ENCODE data around the gene AGPS. TPM values are rescaled to one million over a fixed set of nuclear protein-coding genes. Genes with fewer than 3 reads are reported as not detected.

The AGPS gene
- total and polyA plus RNA-seq, 2 of the 13 experiments (the other 11 are each of a cell fraction or from before 2014, with no cell fraction given), result 39.4 to 99.0 TPM

DNA sequence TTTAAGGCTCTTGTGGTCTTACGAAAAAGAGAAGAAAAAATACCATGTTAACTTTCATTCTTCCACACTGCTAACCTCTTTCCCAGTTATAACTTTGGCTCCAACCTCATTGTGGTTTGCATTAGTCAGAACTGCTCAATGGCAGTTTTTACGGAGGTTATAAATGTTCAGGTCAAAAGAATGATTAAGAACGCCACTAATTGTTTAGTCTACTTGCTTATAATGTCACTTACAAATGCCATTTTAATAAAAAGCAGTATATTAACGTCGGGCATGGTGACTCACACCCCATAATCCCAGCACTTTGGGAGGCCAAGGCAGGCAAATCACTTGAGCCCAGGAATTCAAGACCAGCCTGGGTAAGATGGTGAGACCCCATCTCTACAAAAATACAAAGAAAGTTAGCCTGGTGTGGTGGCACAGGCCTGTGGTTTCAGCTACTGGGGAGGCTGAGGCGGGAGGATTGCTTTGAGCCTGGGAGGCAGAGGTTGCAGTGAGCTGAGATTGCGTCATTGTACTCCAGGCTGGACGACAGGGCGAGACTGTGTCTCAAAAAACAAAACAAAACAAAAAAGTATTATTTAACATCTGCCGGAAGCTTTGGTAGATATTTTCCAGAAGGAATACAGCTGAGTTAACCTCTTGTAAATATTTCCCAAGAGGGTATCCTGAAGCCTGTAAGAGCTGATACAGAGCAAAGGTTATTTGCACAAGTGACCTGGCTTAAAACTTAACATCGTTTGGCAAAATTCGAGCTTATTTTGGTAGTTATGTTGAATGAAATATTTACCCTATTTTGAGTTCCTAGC lies 5.1 kb downstream of the AGPS start (continued):
- TF ChIP-seq ZNF772 (CRISPR knock-in tag; IDR thresholded peaks at IDR 0.05) (peak; percentile 96), MED1 (CRISPR knock-in tag; IDR thresholded peaks at IDR 0.05) (peak; percentile 98), TRIM22 (IDR thresholded peaks at IDR 0.05) (no peak), ZFP37 (CRISPR knock-in tag; IDR thresholded peaks at IDR 0.05; ENCODE audit: borderline replicate concordance) (no peak), PRPF4 (IDR thresholded peaks at IDR 0.05; ENCODE audit: low read depth, low read length, poor library complexity, severe bottlenecking) (no peak), NBN (conservative IDR thresholded peaks at IDR 0.05) (no peak), JUNB (CRISPR knock-in tag; IDR thresholded peaks at IDR 0.05; ENCODE audit: borderline replicate concordance) (peak; percentile 67; the same call in 1 of the 2 replicates), PHF20 (CRISPR knock-in tag; IDR thresholded peaks at IDR 0.05) (no peak), RAD51 (IDR thresholded peaks at IDR 0.05; ENCODE audit: borderline replicate concordance) (no peak), PAWR (CRISPR knock-in tag; IDR thresholded peaks at IDR 0.05; ENCODE audit: borderline replicate concordance) (no peak), EED (CRISPR knock-in tag; IDR thresholded peaks at IDR 0.05) (no peak; the same call in 1 of the 2 replicates), ZNF549 (CRISPR knock-in tag; IDR thresholded peaks at IDR 0.05) (no peak; the same call in 1 of the 2 replicates), ZFP62 (CRISPR knock-in tag; IDR thresholded peaks at IDR 0.05) (no peak), MTA1 (CRISPR knock-in tag; IDR thresholded peaks at IDR 0.05; ENCODE audit: borderline replicate concordance) (peak; percentile 92), ZNF850 (CRISPR knock-in tag; conservative IDR thresholded peaks at IDR 0.05) (no peak)
- TF ChIP-seq, protein P1, sequence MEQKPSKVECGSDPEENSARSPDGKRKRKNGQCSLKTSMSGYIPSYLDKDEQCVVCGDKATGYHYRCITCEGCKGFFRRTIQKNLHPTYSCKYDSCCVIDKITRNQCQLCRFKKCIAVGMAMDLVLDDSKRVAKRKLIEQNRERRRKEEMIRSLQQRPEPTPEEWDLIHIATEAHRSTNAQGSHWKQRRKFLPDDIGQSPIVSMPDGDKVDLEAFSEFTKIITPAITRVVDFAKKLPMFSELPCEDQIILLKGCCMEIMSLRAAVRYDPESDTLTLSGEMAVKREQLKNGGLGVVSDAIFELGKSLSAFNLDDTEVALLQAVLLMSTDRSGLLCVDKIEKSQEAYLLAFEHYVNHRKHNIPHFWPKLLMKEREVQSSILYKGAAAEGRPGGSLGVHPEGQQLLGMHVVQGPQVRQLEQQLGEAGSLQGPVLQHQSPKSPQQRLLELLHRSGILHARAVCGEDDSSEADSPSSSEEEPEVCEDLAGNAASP (CRISPR knock-in tag; IDR thresholded peaks at IDR 0.05; ENCODE audit: borderline replicate concordance), result peak; percentile 86; the same call in 1 of the 2 replicates
- TF ChIP-seq, protein P2, sequence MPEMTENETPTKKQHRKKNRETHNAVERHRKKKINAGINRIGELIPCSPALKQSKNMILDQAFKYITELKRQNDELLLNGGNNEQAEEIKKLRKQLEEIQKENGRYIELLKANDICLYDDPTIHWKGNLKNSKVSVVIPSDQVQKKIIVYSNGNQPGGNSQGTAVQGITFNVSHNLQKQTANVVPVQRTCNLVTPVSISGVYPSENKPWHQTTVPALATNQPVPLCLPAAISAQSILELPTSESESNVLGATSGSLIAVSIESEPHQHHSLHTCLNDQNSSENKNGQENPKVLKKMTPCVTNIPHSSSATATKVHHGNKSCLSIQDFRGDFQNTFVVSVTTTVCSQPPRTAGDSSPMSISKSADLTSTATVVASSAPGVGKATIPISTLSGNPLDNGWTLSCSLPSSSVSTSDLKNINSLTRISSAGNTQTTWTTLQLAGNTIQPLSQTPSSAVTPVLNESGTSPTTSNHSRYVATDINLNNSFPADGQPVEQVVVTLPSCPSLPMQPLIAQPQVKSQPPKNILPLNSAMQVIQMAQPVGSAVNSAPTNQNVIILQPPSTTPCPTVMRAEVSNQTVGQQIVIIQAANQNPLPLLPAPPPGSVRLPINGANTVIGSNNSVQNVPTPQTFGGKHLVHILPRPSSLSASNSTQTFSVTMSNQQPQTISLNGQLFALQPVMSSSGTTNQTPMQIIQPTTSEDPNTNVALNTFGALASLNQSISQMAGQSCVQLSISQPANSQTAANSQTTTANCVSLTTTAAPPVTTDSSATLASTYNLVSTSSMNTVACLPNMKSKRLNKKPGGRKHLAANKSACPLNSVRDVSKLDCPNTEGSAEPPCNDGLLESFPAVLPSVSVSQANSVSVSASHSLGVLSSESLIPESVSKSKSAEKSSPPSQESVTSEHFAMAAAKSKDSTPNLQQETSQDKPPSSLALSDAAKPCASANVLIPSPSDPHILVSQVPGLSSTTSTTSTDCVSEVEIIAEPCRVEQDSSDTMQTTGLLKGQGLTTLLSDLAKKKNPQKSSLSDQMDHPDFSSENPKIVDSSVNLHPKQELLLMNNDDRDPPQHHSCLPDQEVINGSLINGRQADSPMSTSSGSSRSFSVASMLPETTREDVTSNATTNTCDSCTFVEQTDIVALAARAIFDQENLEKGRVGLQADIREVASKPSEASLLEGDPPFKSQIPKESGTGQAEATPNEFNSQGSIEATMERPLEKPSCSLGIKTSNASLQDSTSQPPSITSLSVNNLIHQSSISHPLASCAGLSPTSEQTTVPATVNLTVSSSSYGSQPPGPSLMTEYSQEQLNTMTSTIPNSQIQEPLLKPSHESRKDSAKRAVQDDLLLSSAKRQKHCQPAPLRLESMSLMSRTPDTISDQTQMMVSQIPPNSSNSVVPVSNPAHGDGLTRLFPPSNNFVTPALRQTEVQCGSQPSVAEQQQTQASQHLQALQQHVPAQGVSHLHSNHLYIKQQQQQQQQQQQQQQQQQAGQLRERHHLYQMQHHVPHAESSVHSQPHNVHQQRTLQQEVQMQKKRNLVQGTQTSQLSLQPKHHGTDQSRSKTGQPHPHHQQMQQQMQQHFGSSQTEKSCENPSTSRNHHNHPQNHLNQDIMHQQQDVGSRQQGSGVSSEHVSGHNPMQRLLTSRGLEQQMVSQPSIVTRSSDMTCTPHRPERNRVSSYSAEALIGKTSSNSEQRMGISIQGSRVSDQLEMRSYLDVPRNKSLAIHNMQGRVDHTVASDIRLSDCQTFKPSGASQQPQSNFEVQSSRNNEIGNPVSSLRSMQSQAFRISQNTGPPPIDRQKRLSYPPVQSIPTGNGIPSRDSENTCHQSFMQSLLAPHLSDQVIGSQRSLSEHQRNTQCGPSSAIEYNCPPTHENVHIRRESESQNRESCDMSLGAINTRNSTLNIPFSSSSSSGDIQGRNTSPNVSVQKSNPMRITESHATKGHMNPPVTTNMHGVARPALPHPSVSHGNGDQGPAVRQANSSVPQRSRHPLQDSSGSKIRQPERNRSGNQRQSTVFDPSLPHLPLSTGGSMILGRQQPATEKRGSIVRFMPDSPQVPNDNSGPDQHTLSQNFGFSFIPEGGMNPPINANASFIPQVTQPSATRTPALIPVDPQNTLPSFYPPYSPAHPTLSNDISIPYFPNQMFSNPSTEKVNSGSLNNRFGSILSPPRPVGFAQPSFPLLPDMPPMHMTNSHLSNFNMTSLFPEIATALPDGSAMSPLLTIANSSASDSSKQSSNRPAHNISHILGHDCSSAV (CRISPR knock-in tag; IDR thresholded peaks at IDR 0.05; ENCODE audit: borderline replicate concordance), result no peak
- TF ChIP-seq, protein P3, sequence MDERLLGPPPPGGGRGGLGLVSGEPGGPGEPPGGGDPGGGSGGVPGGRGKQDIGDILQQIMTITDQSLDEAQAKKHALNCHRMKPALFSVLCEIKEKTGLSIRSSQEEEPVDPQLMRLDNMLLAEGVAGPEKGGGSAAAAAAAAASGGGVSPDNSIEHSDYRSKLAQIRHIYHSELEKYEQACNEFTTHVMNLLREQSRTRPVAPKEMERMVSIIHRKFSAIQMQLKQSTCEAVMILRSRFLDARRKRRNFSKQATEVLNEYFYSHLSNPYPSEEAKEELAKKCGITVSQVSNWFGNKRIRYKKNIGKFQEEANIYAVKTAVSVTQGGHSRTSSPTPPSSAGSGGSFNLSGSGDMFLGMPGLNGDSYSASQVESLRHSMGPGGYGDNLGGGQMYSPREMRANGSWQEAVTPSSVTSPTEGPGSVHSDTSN (CRISPR knock-in tag; IDR thresholded peaks at IDR 0.05), result no peak
